Nephron progenitor cell (in vitro differentiated cells): ENCODE data around the gene SKAP2.
"Not testable (repeated sequence)": the region's sequence is repeated elsewhere in the genome, so short reads cannot be mapped to it uniquely, and the experiment has no call there.

Experiments
- DNase-seq: peaks from one replicate; pipeline ENCODE4 v3.0.0; 2021
- H3K27ac Mint-ChIP-seq: 2 replicates; pipeline ENCODE4 v1.8.0; 2021; ENCODE audit warnings: mild to moderate bottlenecking, moderate library complexity, mixed read lengths
- H3K27me3 Mint-ChIP-seq: 2 replicates; pipeline ENCODE4 v1.8.0; 2021; ENCODE audit warnings: mild to moderate bottlenecking, low read depth, mixed read lengths; ENCODE audit not compliant: poor library complexity
- H3K36me3 Mint-ChIP-seq: 2 replicates; pipeline ENCODE4 v1.8.0; 2021; ENCODE audit warnings: low read depth, mixed read lengths
- H3K4me1 Mint-ChIP-seq: 2 replicates; pipeline ENCODE4 v1.8.0; 2021; ENCODE audit warnings: mixed read lengths
- H3K4me3 Mint-ChIP-seq: 2 replicates; pipeline ENCODE4 v1.8.0; 2021; ENCODE audit warnings: mild to moderate bottlenecking, moderate library complexity, mixed read lengths
- H3K9me3 Mint-ChIP-seq: 2 replicates; pipeline ENCODE4 v1.8.0; 2021; ENCODE audit warnings: mild to moderate bottlenecking, moderate library complexity, mixed read lengths
- CTCF ChIP-seq: fragments of 200-600 bp; sonication (generic); IDR thresholded peaks from 2 replicates; pipeline ENCODE4 v1.5.0; 2021; ENCODE audit warnings: antibody characterized with exemption

The SKAP2 gene

GRCh38 chr7:26842897-26843296, 21.5 kb downstream of the SKAP2 start:
- TF ChIP-seq CTCF = no peak

GRCh38 chr7:26841003-26841739, 23.2 kb downstream of the SKAP2 start:
- TF ChIP-seq CTCF = no peak
- H3K27me3 Mint-ChIP-seq = no peaks in the 10 kb centered on the region

More at GRCh38 chr7:26842897-26843296, 21.5 kb downstream of the SKAP2 start:
- no peak overlapping the region for H3K4me3 Mint-ChIP-seq
- no peaks in the 10 kb centered on the region for H3K27me3 Mint-ChIP-seq
- H3K36me3 Mint-ChIP-seq = peaks cover 41% of the 10 kb centered on the region
- H3K4me1 Mint-ChIP-seq = peaks cover 13% of the 10 kb centered on the region
- H3K9me3 Mint-ChIP-seq = peaks cover 5% of the 10 kb centered on the region
- no peak for DNase-seq
- no peak overlapping the region for H3K27ac Mint-ChIP-seq

GRCh38 chr7:26836793-26837192, 27.6 kb downstream of the SKAP2 start:
- not testable (repeated sequence) for H3K27ac Mint-ChIP-seq, H3K4me1 Mint-ChIP-seq, H3K27me3 Mint-ChIP-seq, DNase-seq, H3K4me3 Mint-ChIP-seq
- peaks cover 92% of the 10 kb centered on the region for H3K36me3 Mint-ChIP-seq
- peaks cover 61% of the 10 kb centered on the region for H3K9me3 Mint-ChIP-seq

More at GRCh38 chr7:26841003-26841739, 23.2 kb downstream of the SKAP2 start:
- Mint-ChIP-seq H3K9me3 (peaks cover 22% of the 10 kb centered on the region), H3K27ac (peak overlapping the region; percentile 67), H3K4me3 (no peak overlapping the region), H3K36me3 (peaks cover 53% of the 10 kb centered on the region), H3K4me1 (peaks cover 13% of the 10 kb centered on the region)
- no peak for DNase-seq

- no peak for TF ChIP-seq CTCF
- Mint-ChIP-seq H3K4me3 (no peak overlapping the region), H3K27me3 (no peaks in the 10 kb centered on the region), H3K4me1 (peaks cover 30% of the 10 kb centered on the region), H3K36me3 (peaks cover 39% of the 10 kb centered on the region), H3K27ac (no peak overlapping the region), H3K9me3 (peaks cover 22% of the 10 kb centered on the region)
- no peak for DNase-seq
Observed at GRCh38 chr7:26815426-26815825, 49.0 kb downstream of the SKAP2 start.

DNA sequence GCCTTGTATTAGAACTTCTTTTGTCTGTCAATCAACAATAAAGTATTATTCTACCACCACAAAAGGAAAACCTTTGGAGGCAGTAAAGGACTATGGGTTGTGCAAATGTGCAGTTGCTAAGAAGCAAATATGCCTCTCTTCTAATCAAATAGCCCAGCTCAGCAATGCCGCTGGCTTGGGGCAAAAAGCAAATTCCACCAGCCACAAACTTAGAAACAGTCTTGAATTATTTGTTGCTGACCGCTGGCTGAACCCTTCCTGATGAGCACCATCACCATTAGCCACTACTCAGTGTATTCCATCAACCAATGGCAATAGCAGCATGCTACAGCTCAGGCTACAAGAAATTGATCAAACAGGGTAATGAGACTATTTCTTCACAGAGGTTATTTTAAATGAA, 51.0 kb downstream of the SKAP2 start:
- DNase-seq = peak; percentile 5
- peak overlapping the region; percentile 42 for H3K27ac Mint-ChIP-seq
- H3K9me3 Mint-ChIP-seq = peaks cover 10% of the 10 kb centered on the region
- H3K4me3 Mint-ChIP-seq = no peak overlapping the region
- no peaks in the 10 kb centered on the region for H3K27me3 Mint-ChIP-seq
- H3K36me3 Mint-ChIP-seq = peaks cover 41% of the 10 kb centered on the region
- TF ChIP-seq CTCF = no peak
- H3K4me1 Mint-ChIP-seq = peaks cover 30% of the 10 kb centered on the region

DNA sequence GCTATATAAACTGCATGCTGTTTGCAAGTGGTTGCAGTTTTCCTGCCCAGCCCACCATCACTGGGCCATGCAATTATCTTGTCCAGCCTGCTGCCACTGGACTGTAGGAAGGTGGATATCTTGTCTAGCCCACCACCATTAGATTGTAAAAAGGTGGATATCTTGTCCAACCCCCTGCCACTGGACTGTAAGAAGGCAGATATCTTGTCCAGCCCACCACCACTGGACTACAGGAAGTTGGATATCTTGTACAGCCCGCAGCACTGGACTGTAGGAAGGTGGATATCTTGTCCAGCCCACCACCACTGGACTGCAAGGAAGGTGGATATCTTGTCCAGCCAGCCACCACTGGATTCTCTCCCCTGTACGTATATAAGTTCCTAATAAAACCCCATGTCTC, 69.8 kb downstream of the SKAP2 start:
- no peak for TF ChIP-seq CTCF
- peaks cover 28% of the 10 kb centered on the region for H3K9me3 Mint-ChIP-seq
- H3K4me3 Mint-ChIP-seq = no peak overlapping the region
- peaks cover 39% of the 10 kb centered on the region for H3K36me3 Mint-ChIP-seq
- peaks cover 2% of the 10 kb centered on the region for H3K27me3 Mint-ChIP-seq
- no peak for DNase-seq
- no peak overlapping the region for H3K27ac Mint-ChIP-seq
- H3K4me1 Mint-ChIP-seq = peaks cover 11% of the 10 kb centered on the region
